Measurements from ENCODE around the gene UBL4B.

The UBL4B gene

DNA sequence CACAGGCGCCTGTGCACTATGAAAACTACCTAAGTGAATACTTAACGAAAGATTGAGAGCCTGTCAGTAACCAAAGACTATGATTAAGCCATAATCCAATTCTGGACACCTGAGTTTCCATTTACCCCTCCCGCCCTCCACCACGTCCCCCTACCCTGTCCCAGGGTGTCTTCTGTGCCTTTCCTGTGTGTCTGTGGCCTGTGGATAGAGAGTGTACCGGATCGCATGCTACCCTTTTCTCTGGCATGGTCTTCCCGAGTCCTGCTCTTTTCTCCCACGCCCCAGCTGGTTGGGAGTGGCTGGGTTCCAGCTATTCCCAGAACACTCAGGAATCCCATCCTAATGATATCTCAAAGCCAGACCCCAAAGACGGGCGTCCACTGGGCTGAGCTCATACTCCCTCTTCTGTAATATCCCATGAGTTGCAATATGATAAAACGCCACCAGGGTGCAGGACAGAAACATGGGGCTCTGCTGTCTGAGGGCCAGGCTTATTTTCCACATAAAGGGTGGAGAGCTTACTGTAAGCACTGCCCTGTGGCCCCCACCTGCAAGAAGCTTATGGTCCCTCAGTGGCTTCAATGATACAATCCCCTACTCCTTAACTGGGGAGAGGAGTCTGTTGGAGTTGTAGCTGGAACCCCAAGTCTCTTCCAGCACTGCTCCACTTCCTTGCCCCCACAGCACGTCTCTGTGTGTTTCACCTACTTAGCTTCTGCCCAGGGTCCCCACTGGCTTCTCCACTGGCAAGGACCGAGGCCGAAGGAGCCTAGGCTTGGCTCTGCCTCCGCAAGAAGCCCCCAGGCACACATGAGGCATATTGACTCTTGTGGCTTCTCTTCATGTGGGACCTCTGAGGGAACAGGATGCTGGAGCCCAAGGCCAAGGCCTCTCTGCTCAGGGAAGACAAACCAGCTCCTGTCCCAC, 24.2 kb upstream of the UBL4B start:
- TF ChIP-seq CTCF (IDR thresholded peaks at IDR 0.05; ENCODE audit: low read depth, low read length), result peak; percentile 58
- no peak overlapping the region for H3K4me3 ChIP-seq (ENCODE audit: low read depth, low read length)

GRCh38 chr1:110088739-110089316, 23.4 kb upstream of the UBL4B start:
- no peak overlapping the region for H3K4me3 ChIP-seq (ENCODE audit: low read depth, low read length)
- TF ChIP-seq CTCF (IDR thresholded peaks at IDR 0.05; ENCODE audit: low read depth, low read length), result no peak

- H3K4me3 ChIP-seq (ENCODE audit: low read depth, low read length), result no peak overlapping the region
- TF ChIP-seq CTCF (IDR thresholded peaks at IDR 0.05; ENCODE audit: low read depth, low read length), result no peak
These were observed 22.5 kb upstream of the UBL4B start for GRCh38 chr1:110089561-110090275.

DNA sequence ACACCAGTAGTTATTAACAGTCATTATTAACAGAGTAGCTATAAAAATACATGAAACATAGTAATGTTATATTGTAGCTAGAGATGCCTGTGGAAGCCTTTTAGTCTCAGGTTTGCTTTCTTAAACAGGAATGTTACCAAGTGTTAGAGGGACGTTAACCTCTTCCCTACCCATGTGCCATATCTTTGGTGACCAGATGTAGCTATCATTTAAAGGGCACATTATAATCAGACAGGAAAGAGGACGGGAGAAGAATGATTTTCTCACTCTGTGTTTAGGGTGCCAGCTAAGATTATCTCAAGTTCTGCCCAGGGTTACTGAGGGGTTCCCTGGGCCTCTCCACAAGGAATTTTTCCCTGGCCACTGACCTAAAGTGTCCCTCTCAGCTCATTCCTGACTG, 20.9 kb upstream of the UBL4B start:
- no peak overlapping the region for H3K4me3 ChIP-seq (ENCODE audit: low read depth, low read length)
- no peak for TF ChIP-seq CTCF (IDR thresholded peaks at IDR 0.05; ENCODE audit: low read depth, low read length)

DNA sequence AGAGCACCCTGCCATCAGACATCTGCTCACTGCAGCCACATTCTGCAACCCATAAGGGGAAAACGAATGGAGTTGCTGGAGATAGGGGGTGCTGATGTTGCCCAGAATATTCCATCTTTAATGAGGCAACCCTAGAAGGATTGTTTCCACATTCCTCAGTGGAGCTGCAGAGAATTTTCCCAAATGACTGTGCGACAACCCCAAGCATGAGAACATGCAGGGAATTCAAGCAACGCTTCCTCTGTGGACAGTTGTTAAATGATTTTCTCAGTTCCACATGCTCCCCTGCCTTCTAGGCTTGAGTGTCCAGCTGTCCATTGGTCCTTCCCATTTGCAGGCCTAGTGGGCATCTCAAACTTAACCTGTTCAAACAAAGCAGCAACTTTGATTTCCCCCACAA, 20.5 kb upstream of the UBL4B start:
- TF ChIP-seq CTCF (IDR thresholded peaks at IDR 0.05; ENCODE audit: low read depth, low read length), result no peak
- H3K4me3 ChIP-seq (ENCODE audit: low read depth, low read length), result no peak overlapping the region

DNA sequence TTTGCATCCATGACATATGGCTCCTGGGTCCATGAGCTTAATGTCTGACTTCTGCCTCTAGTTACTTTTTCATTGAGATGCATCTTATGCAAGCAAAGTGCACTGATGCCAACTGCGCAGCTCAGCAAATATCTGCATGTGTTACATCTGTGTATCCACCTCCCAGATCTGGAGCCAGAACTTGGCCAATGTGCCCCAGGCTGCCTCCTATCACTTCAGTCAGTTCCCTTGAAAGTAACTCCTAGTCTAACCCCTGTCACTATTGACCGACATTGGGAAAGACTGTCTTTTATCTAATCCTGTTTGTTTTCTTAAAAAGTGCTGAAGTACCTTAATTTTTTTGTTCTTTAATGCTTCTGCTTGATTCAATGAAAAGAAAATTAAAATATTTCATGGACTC, 19.3 kb upstream of the UBL4B start:
- no peak overlapping the region for H3K4me3 ChIP-seq (ENCODE audit: low read depth, low read length)
- TF ChIP-seq CTCF (IDR thresholded peaks at IDR 0.05; ENCODE audit: low read depth, low read length), result no peak
